OCI-LY3 (cell line): ENCODE results near the gene UBQLN4.

Source experiments
- EZH2phosphoT487 ChIP-seq: fragments of 200-600 bp; shearing (Covaris generic); IDR thresholded peaks from 2 replicates; pipeline ENCODE4 v1.6.1; 2018; ENCODE audit warnings: antibody characterized with exemption, mixed run types, low read depth
- TF ChIP-seq, protein P1 (sequence below): fragments of 200-600, 300-600 bp; sonication (generic); IDR thresholded peaks from 2 replicates; pipeline ENCODE4 v1.5.1; 2014; ENCODE audit warnings: antibody characterized with exemption, low read length, low read depth

DNA sequence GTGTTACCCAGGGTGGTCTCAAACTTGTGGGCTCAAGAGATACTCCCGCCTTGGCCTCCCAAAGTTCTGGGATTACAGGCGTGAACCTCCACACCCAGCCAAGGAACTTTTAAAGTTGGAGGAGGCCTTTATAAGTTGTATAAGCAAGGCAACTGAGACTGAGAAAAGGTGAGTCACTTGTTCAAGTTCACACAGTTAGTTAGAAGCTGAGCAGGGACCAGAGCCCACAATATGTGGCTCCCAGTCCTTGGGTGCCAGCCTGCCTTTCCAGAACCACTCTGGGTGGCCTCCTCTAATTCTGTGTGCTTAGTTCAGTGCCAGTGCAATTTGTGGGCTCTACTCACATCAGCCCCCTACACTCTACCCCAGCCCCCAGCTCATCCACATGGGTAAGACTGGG is 11.0 kb upstream of the UBQLN4 start:
- TF ChIP-seq, protein P1, sequence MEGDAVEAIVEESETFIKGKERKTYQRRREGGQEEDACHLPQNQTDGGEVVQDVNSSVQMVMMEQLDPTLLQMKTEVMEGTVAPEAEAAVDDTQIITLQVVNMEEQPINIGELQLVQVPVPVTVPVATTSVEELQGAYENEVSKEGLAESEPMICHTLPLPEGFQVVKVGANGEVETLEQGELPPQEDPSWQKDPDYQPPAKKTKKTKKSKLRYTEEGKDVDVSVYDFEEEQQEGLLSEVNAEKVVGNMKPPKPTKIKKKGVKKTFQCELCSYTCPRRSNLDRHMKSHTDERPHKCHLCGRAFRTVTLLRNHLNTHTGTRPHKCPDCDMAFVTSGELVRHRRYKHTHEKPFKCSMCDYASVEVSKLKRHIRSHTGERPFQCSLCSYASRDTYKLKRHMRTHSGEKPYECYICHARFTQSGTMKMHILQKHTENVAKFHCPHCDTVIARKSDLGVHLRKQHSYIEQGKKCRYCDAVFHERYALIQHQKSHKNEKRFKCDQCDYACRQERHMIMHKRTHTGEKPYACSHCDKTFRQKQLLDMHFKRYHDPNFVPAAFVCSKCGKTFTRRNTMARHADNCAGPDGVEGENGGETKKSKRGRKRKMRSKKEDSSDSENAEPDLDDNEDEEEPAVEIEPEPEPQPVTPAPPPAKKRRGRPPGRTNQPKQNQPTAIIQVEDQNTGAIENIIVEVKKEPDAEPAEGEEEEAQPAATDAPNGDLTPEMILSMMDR, result no peak
- no peak for TF ChIP-seq EZH2phosphoT487
